Fibroblast of lung (primary cell): ENCODE measurements around the gene SLC35F4. TPM values are rescaled to one million over a fixed set of nuclear protein-coding genes. Genes with fewer than 3 reads are reported as not detected.

Experiments used
- DNase-seq, 2 donors: peaks; one replicate each; pipeline versions ENCODE4 v3.0.0 to v3.0.0-alpha.2; 2010; ENCODE audit warnings: low read depth in 2 of 2
- H2AFZ ChIP-seq: 2 replicates; pipeline ENCODE4 v1.5.1; 2012; ENCODE audit warnings: low read length, control low read depth, inconsistent platforms
- H3K27ac ChIP-seq: 2 replicates; pipeline ENCODE4 v1.5.1; 2011; ENCODE audit warnings: low read length, control low read depth; ENCODE audit not compliant: insufficient read depth
- H3K27me3 ChIP-seq: 2 replicates; pipeline ENCODE4 v1.5.1; 2011; ENCODE audit warnings: mild to moderate bottlenecking, low read length; ENCODE audit not compliant: control insufficient read depth, insufficient read depth
- H3K36me3 ChIP-seq: 2 replicates; pipeline ENCODE4 v1.5.1; 2011; ENCODE audit warnings: low read length; ENCODE audit not compliant: control insufficient read depth, insufficient read depth
- H3K4me1 ChIP-seq: 2 replicates; pipeline ENCODE4 v1.5.1; 2011; ENCODE audit warnings: low read length; ENCODE audit not compliant: control insufficient read depth, insufficient read depth; ENCODE audit errors: extremely low read depth
- H3K4me2 ChIP-seq: 2 replicates; pipeline ENCODE4 v1.5.1; 2011; ENCODE audit warnings: low read length, control low read depth; ENCODE audit not compliant: insufficient read depth; ENCODE audit errors: extremely low read depth
- H3K4me3 ChIP-seq, 4 experiments: fragments of 200-600 bp in 1 of 4; sonication (generic) in 1 of 4; replicated peaks in 1 of 4; 2 replicates each; pipeline ENCODE4 v1.5.1; 2011 to 2016; ENCODE audit warnings: low read length in 4 of 4, low read depth in 3 of 4, mild to moderate bottlenecking in 3 of 4, control low read depth in 2 of 4, inconsistent platforms in 1 of 4, mixed read lengths in 1 of 4; ENCODE audit not compliant: insufficient read depth in 1 of 4; ENCODE audit errors: control extremely low read depth in 1 of 4
- H3K79me2 ChIP-seq: 2 replicates; pipeline ENCODE4 v1.5.1; 2012; ENCODE audit warnings: mild to moderate bottlenecking, low read length, inconsistent platforms; ENCODE audit not compliant: control insufficient read depth, insufficient read depth
- H3K9ac ChIP-seq: 2 replicates; pipeline ENCODE4 v1.5.1; 2011; ENCODE audit warnings: mild to moderate bottlenecking, low read length, control low read depth; ENCODE audit not compliant: insufficient read depth
- H3K9me3 ChIP-seq: 2 replicates; pipeline ENCODE4 v1.5.1; 2012; ENCODE audit warnings: low read depth, low read length; ENCODE audit not compliant: control insufficient read depth, insufficient read depth
- H4K20me1 ChIP-seq: 2 replicates; pipeline ENCODE4 v1.5.1; 2011; ENCODE audit warnings: low read length; ENCODE audit not compliant: control insufficient read depth, insufficient read depth; ENCODE audit errors: extremely low read depth
- CTCF ChIP-seq, 2 donors: IDR thresholded peaks in 1 of 2; conservative IDR thresholded peaks in 1 of 2; 1 replicate in 1 of 2; 2 replicates in 1 of 2; pipeline ENCODE4 v1.5.1; 2011 to 2012; ENCODE audit warnings: low read length in 2 of 2, control low read depth in 1 of 2, inconsistent platforms in 1 of 2, low read depth in 1 of 2, mild to moderate bottlenecking in 1 of 2
- EZH2 ChIP-seq: IDR thresholded peaks from 2 replicates; pipeline ENCODE4 v1.5.1; 2012; ENCODE audit warnings: low read length, control low read depth, mild to moderate bottlenecking; ENCODE audit errors: missing control alignments
- polyA plus RNA-seq, 2 donors: library from polyadenylated mRNA; depleted of rRNA in 1 of 2; stranded (reverse) in 1 of 2; unstranded in 1 of 2; fragments of >200 nt; gene quantifications; 2 replicates each; pipeline ENCODE4 v1.2.1, GENCODE V29; 2011 to 2012; ENCODE audit warnings: missing spikeins in 1 of 2
- total RNA-seq: library from RNA; depleted of rRNA; stranded (reverse); fragments of >200 nt; gene quantifications from 2 replicates; pipeline ENCODE4 v1.2.1, GENCODE V29; 2014

SLC35F4 gene
- total and polyA plus RNA-seq, 2 donors (not counting 1 experiment from before 2014, with no cell fraction given) = not detected

GRCh38 chr14:57547131-57547530, 318.8 kb downstream of the SLC35F4 start:
- H4K20me1 ChIP-seq = no peaks in the 10 kb centered on the region
- DNase-seq = no peak
- no peak for TF ChIP-seq CTCF (conservative IDR thresholded peaks at IDR 0.05 in 1 of 2, IDR thresholded peaks at IDR 0.05 in 1 of 2; ENCODE audit: low read depth in 1 of 2, low read length in 2 of 2)
- TF ChIP-seq EZH2 = no peak

GRCh38 chr14:57533214-57533613, 332.7 kb downstream of the SLC35F4 start:
- Histone ChIP-seq H2AFZ (no peak overlapping the region), H4K20me1 (no peaks in the 10 kb centered on the region), H3K4me2 (no peak overlapping the region), H3K27me3 (no peaks in the 10 kb centered on the region), H3K9me3 (no peaks in the 10 kb centered on the region), H3K36me3 (no peaks in the 10 kb centered on the region), H3K9ac (no peak overlapping the region), H3K4me1 (no peaks in the 10 kb centered on the region), H3K4me3 (no peak overlapping the region), H3K79me2 (no peaks in the 10 kb centered on the region), H3K27ac (no peak overlapping the region)
- no peak for TF ChIP-seq EZH2
- TF ChIP-seq CTCF (conservative IDR thresholded peaks at IDR 0.05 in 1 of 2, IDR thresholded peaks at IDR 0.05 in 1 of 2; ENCODE audit: low read depth in 1 of 2, low read length in 2 of 2) = peak; percentile 19 to 28
- peak; percentile 2 to 4 for DNase-seq

More at GRCh38 chr14:57547131-57547530, 318.8 kb downstream of the SLC35F4 start:
- no peaks in the 10 kb centered on the region for H3K36me3 ChIP-seq
- H3K27me3 ChIP-seq = no peaks in the 10 kb centered on the region
- no peaks in the 10 kb centered on the region for H3K79me2 ChIP-seq
- no peak overlapping the region for H2AFZ ChIP-seq
- no peak overlapping the region for H3K4me2 ChIP-seq
- H3K9me3 ChIP-seq = no peaks in the 10 kb centered on the region
- no peak overlapping the region for H3K9ac ChIP-seq
- no peak overlapping the region for H3K27ac ChIP-seq
- no peak overlapping the region for H3K4me3 ChIP-seq
- H3K4me1 ChIP-seq = no peaks in the 10 kb centered on the region

GRCh38 chr14:57530571-57530970, 335.3 kb downstream of the SLC35F4 start:
- H3K27ac ChIP-seq = no peak overlapping the region
- H3K4me3 ChIP-seq = no peak overlapping the region
- H3K9ac ChIP-seq = no peak overlapping the region
- no peaks in the 10 kb centered on the region for H3K4me1 ChIP-seq
- no peaks in the 10 kb centered on the region for H4K20me1 ChIP-seq
- DNase-seq = no peak
- H3K4me2 ChIP-seq = no peak overlapping the region
- no peaks in the 10 kb centered on the region for H3K27me3 ChIP-seq
- H3K36me3 ChIP-seq = no peaks in the 10 kb centered on the region
- H2AFZ ChIP-seq = no peak overlapping the region
- H3K9me3 ChIP-seq = no peaks in the 10 kb centered on the region
- TF ChIP-seq EZH2 = no peak
- TF ChIP-seq CTCF (conservative IDR thresholded peaks at IDR 0.05 in 1 of 2, IDR thresholded peaks at IDR 0.05 in 1 of 2; ENCODE audit: low read depth in 1 of 2, low read length in 2 of 2) = no peak
- no peaks in the 10 kb centered on the region for H3K79me2 ChIP-seq
